Stimulated activated CD4-positive, alpha-beta T cell treated with anti-CD3 and anti-CD28 coated beads, Interleukin-15, amount 100 ng/mL, for 1 hour (primary cell): ENCODE results near the gene DGKG.
A peak's percentile ranks its signal among the peaks of the same experiment; 100 is the strongest.

Source experiments
- DNase-seq, 2 donors: peaks; one replicate each; pipeline ENCODE4 v3.0.0-alpha.2; 2020; ENCODE audit warnings: low read depth in 1 of 2, low spot score in 1 of 2

Gene DGKG

DNA sequence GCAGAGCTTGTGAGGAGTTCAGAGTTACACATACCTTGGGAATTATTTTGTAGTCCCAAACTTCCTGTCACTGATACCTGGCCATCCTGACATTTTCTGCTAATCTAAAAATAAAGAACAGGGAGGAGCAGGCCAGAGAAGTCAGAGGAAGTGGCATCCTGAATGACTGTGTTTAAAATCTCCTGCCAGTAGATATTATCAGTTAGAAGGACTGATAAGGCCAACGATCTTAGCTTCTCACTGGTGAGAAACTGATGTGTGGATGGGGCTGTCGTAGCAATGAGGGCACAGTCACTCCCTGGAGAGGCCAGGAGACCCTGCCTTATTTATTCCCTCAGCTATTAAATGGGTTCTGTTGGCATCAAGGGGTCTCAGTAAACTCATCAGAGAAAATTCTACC is 115.1 kb downstream of the DGKG start:
- DNase-seq: no peak

DNA sequence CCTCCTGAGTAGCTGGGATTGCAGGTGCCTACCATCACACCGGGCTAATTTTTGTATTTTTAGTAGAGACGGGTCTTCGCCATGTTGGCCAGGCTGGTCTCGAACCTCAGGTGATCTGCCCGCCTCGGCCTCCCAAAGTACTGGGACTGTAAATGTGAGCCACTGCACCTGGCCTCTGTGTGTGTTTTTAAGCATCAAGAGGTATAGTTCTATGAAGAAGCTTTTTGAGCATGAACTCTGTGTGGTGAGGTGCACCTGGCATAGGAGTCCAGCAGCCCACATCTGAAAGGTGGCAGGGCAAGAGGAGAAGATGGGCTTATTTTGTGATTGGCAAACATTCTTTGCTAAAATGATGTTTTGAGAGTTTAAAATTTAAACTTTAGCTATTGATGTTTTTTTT is 118.0 kb downstream of the DGKG start:
- DNase-seq: no peak

DNA sequence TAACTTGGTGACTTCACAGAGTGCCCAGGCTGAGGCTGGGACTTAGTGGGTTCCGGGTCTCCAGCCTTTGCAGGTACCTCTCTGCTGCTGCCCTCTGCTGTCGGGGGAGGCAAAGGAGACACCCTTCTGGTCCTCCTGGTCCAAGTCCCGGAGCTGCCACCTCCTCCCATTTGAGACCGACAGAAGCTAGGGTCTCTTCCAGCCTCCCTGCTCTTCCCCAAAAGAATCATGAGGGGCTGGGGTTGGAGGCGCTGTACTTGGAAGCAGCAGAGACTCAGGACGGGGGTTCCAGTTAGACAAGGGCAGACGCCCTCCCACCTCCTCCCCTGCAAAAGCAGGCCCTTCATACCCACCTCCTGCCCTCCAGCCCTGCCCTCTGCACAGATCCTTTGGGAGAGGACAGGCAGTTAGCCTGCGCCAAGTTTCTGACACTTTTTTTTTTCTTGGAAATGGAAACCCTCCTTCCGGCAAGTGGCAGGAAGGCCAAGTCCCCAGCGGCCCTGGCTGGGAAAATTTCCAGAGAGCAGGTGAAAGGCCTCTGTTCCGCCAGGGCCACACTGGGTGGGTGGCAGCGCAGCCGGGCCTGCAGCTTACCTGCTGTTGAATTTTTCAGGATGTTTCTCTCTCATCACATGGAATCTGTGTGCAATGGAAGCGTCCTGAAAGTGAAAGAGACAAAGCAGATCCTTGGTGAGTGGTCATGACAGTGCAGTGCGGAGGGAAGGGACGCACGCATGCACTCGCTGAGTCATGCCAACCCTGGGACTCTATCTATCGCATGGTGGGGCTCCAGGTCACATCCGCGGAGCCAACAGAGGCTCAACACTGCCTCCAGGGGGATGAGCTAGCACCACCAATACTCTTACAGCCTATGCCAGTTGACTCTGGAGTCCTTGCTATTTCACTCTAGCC is 119.9 kb downstream of the DGKG start:
- DNase-seq: peak in 1 of 2 donors; percentile 21

DNA sequence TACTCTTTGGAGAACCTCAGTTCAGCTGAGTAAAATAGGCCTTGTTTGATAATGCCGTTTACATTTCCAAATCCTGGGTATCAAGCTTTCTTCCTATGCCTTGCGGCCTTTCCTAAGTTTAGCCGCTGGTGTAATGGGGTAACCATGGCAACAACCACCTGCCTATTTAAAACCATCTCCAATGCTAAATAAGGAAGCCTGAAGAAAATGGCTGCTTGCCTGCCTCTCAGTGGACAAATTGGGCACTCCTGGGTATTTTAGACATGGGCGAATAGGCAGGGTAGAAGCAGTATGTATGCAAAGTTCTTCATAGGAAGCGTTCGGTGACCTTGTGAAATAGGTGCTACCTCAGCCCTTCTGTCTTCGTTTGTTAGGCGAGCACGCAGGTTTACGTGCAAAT is 122.7 kb downstream of the DGKG start:
- DNase-seq: no peak

DNA sequence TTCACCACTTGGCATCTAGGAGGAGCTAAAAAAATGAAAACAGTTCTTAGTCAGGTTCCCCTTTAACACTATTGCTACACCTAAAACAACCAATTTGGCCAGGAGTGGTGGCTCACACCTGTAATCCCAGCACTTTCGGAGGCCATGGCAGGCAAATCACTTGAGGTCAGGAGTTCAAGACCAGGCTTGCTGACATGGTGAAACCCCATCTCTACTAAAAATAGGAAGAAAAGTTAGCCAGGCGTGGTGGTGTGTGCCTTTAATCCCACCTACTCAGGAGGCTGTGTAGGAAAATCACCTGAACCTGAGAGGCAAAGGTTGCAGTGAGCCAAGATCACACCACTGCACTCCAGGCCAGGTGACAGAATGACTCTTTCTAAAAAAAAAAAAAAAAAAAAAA is 124.1 kb downstream of the DGKG start:
- DNase-seq: no peak

DNA sequence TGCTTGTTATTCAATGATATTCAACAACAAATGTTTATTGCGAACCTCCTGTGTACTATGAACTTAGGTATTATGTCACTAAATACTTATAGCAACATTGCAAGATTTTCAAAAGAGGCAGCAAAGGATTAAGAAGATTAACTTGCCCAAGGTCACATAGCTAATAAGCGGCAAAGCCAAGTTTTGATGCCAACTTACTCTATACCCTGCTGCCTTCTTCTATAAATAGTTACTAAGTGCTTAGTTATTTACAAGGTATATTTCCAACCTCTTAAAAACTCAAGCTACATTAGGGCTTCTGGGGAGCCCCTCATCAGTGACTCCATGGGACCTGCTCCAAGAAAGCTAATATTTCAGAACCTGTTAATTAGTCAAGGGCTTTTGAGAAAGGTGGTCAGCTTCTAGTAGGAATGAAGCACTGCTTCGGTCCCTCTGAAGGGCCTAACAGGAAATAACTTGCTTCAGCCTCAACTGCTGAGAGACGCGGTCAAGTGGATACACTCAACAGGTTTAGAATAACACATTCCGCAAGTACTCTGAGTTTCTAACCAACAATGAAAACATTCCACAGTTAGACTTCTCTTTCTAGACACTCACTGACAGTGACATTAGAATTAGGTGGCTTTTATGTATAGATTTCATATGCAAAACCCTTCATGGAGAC is 125.5 kb downstream of the DGKG start:
- no peak for DNase-seq

DNA sequence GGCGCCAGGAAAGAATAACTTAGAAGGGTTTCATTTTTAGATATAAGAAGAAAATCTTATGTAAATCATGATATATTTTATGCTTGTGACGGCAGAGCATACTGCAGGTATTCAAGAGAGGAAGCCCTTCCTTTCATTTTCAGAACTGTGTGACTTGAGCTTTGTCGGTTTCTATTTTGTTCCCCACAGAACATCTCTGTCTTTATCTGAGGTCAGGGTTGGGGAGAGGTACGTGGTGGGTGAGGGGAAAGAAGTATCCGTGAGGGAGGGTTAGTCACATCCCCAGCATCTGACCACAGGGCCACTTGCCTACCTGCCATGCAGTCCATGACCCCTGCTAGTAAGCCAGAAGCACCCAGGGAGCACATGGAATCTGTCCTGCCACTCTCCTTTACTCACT is 126.5 kb downstream of the DGKG start:
- DNase-seq: no peak

DNA sequence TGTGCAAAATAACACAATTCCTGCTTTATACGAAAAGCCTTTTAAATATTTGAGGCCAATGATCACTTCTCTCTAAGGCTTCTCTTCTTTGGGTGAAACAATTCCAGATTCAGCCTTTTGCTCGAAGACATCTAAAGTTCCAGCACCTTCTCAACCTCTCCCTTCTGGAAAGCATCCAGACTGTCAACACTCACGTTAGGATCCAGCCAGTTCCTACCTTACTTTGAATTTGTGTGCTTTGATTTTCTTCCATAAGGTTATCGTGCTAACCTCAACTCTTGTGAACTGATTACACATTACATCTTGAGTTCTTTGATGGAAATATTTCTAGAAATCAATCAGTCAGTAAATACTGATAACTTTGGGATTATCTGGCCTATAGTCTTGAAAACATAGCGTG is 127.9 kb downstream of the DGKG start:
- DNase-seq: no peak

DNA sequence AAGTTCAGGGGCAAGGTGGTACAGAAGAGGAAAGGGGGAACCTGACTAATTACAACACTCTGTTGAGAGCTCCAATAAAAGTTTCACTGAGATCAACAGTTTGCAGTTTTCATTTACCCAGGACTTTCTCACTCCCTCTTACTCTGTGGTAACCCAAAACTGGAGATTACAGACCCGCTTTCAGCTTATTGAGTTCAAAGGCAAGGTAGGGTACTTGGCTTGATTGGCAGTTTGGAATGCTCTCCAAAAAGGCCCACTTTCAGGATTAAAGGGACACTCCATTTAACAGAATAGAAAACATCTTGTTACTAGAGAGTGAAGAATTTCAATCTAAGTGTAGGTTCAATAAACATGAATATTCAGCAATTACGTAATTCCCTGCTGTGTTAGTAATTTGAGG is 135.6 kb downstream of the DGKG start:
- DNase-seq: no peak

DNA sequence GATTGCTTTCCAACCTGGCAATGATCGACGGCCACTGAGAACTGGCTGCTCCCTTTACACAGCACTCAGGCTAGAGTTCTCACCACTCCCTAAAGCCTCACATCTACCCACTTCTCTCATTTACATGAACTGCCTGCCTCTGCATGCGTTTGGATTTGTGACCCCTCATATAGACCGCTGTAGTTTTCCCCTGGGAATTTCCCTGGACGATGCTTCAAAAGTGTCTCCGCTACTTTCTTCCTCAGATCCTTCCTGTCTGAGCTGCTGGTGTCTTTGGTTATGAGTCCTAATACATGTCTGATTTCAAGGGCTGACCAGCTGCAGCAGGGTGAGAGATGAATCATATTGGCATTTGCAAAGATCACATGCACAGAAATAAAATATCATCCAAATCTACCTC is 136.4 kb downstream of the DGKG start:
- no peak for DNase-seq

DNA sequence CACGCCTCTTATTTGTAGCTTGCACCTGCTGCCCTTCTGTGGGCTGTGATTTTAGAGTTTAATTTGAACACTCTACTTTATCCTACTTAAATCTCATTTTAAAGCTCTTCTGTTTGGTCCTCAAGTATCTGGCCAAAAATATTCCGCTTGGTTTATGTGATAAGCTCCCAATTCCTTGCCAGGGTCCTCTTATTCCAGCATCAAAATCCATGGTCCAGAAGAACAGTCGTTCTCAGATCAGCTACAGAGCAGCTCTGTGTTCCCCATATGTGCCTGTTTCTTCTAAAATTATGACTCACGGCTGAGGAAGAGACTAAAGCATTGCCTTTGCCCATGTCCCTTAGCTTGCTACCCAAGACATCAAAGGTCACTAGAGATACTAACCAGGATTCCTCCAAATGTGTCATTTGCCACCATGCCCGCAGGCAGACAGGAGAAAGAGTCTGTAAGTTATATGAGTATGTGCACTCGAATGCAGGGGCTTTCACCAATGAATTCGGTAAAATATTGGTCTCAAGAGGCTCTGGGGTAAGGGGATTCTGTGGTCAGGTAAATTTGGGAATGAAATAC is 137.9 kb downstream of the DGKG start:
- DNase-seq: no peak

DNA sequence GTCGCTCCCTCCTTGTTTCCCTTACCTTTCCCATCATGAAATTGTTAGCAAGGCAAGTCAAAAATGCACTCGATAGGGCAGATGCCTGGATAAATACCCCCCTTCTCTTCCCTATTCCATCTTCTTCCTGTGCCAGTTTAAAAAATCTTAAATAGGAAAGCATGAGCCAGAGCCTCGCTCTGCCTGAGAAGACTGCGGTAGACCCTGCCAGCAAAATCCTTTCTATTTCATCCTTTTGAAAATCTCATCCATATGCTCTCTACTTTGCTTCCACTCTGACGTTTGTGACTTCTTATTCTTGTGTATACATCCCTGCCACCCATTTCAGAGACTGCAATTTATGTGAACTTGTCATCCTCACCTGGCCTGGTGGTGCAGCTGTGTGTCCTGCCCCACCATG is 138.6 kb downstream of the DGKG start:
- DNase-seq: no peak

DNA sequence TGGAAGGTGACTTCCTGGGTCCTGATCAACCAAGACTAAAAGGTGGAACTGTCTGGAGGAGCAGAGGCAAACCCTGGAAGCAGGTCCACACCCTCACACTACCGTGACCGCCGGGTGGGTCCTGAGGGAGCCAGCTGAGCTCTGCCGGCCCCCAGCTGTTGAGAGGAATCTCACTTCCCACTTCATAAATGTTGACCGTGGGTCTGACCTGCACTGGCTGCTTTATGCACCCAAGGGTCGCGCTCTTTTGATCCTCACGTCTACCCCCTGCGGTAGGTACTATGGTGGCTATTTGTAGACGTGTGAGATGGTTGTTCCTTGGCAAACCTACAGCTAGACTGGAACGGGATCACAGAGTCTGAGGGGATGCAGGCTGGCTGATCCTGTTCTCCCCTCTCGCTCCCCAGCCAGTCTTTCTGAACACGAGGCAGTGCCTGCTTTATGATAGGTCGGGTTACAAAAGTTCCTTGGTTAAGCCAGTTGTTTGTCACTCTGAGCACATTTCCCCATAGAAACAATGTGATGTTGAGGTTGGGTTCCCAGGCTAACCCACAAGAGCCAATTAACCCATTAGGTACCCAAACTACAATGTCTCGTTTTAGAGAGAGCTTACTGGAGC is 140.2 kb downstream of the DGKG start:
- DNase-seq: no peak

DNA sequence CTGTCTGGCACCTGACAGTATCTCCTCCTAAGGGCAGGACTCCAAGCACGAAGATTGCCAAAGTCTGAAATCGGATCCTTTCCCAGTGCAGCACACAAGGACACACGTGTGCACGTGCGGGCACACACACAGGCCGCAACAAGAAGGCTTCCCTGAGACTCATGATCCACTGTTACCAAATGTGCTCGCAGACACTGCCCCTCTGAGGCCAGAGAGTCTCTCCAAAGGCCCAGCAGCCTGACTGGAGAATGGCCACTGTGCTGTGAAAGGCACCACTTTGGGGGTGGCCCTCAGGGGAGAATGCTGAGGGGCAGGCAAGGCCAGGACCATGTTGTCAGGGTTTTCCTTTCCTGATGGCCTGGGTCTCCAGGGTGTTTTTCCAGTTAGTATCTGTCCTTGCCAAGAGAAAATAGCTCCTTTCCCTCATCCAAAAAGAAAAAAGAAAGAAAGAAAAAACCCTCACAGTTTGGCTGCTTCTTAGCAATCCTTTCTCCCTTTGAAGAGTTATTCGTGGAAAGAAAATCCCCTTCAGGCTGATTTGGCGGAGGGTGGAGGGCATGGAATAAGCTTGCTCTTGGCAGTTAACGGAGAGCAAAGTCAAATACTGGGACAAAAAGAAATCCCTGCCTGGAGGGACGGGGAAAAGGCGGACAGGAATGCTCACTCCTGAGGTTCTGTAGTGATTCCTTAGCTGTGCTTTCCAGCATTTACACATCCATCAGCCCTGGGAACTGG is 141.0 kb downstream of the DGKG start:
- DNase-seq: no peak

DNA sequence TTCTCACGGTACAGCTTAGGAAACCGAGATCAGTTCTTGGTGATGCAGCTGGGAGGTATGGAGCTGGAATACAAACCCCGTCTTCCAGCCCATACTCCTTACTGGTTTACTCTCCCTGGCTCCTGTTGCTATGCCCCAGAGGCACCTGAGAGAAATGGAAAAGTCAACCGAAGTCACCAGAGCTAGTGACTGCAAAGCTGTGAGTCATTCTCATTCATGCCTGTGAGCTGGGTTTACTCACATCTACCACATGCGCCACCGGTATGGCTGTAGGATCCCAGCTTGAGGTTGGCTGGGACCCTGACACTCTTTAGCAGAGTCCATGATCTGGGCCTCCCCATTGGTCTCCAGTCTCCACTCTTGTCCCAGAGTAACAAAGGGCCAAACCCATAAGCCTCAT is 141.7 kb downstream of the DGKG start:
- DNase-seq: no peak

DNA sequence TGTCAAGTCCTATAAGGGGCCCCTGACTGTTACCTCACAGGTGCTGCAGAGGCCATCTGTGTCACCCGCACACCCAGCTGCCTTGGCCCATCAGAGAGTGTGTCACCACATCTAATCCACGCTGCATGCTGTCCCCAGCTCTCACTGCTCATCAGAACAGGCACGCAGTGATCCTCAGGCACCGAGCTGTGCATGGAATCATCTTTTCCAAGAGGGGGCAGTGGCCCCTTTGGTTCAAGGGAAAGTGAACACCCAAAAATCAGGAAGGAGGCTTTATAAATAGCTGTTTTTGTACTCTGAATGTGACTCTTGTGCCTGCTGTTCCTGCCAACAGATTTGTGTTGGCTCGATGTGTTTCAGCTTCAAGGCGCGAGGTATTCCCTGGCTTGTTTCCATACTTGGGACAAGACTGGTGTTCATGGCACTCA is 142.8 kb downstream of the DGKG start:
- no peak for DNase-seq

DNA sequence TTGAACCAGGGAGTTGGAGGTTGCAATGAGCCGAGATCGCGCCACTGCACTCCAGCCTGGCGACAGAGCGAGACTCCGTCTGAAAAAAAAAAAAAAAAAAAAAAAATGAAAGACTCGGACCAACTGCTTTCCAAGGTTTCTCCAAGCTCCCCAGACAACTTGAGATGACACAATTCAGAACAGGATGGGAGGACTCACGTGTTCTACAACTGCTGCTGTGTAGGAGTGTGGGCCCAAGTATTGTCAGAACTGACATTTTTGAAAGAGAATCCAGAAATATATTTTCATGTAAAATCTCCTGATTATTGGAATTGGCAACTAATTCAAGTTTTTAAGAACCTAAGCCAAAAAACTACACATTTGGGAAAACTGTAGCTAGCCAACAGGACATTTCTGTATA is 143.6 kb downstream of the DGKG start:
- DNase-seq: no peak

DNA sequence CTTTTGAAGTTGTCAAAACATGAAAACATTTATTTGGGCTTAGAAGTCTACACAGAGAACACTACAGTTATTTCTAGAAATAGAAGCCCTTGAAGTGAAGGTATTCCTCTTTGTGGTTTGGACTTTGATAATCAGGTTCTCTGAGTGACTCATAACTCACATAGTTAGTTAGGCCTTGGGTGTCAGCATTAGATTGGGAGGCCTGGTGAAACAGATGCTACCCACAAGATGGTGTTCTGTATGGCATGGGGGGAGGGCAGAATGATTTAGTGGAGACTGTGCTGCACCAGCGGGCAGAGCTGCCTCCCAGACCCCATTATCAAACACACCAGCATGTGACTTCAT is 144.2 kb downstream of the DGKG start:
- no peak for DNase-seq

DNA sequence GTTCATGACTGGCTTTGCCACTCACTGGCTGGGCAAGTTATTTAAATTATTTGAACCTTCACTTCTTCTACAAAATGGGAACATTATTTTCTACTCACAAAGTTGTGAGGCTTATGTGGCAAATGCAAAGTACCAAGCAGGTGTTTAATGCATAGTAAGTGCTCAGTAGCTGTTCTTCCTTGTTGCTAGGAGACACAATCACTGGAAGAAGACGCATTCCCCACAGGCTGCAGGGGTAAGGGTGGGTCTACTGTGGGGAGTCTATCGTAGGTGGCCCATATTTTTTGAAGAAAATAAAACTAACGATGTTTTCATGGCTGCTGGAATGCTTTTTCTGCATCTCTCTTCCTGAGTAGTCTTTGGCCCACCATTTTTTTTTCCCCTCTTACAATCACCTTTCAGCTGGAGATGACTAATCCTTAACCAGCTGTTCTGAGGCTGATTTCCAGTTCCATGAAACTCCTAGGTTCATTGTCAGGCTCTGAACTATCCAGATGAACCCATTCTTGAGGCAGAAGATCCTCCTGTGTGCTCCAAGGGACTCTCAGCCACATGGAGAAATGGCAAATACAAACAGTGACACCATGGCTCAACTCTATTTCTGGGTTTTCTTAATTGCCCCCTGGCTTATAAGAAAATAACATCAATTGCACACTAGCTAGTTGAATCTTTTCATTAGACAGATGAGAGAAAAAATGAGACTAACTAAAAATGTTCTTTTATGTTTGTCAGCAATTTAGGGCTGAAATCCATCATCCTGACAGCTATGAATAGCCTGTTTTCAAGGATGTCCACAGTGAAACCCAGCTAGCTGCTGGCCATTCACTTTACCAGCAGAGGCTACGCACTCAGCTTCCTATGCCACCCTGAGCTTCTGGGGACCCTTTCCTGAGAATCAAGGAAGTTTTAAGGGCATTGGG is 144.9 kb downstream of the DGKG start:
- DNase-seq: no peak

DNA sequence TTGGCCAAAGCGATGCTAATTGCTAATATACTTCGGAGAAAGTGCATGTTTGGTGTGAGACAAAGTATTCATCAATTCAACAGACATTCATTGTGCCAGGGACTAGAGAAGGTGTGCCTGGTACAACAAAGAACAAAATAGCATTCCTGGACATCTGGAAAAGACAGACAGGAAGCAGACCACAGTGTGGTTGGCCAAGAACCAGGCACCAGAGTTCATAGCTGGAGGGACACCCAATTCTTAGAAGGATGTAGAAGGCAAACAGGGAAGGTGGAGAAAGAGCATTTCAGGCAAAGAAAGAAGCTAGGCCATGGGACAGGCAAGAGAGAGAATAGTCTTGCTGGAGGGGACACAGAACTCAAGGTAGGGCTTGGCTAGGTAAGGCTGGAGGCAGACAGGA is 147.4 kb downstream of the DGKG start:
- no peak for DNase-seq
